Measurements from ENCODE around the gene NHSL2. TPM values are rescaled to one million over a fixed set of nuclear protein-coding genes. Genes with fewer than 3 reads are reported as not detected.

Gene NHSL2
- total and polyA plus RNA-seq, 2 of the 13 experiments (the other 11 are each of a cell fraction or from before 2014, with no cell fraction given): not detected

GRCh38 chrX:72041176-72041575, 130.5 kb downstream of the NHSL2 start:
- ChIA-PET POLR2A (no interaction called here), CTCF (ENCODE audit: low intra/inter-chr PET ratio, low total read pairs) (no interaction called here)
- Histone ChIP-seq H3K4me1 (ENCODE audit: insufficient read depth, low read length) (no peaks in the 10 kb centered on the region), H3K27me3 (ENCODE audit: control insufficient read depth in 1 of 2, insufficient read depth in 2 of 2, low read length in 2 of 2) (no peaks in the 10 kb centered on the region), H3K79me2 (ENCODE audit: insufficient read depth, low read length) (no peaks in the 10 kb centered on the region), H3K9ac (ENCODE audit: insufficient read depth, low read depth, low read length) (no peak overlapping the region), H3K36me3 (replicated peaks in 1 of 2; ENCODE audit: control insufficient read depth in 1 of 2, insufficient read depth in 2 of 2, low read length in 2 of 2) (no peaks in the 10 kb centered on the region), H3K27ac (ENCODE audit: extremely low read length, insufficient read depth, low read length) (no peak overlapping the region), H3K4me3 (replicated peaks in 1 of 3; ENCODE audit: insufficient read depth in 1 of 3, low read depth in 2 of 3, low read length in 3 of 3) (no peak overlapping the region), H4K20me1 (ENCODE audit: insufficient read depth, low read length) (no peaks in the 10 kb centered on the region), H2AFZ (ENCODE audit: low read length) (no peak overlapping the region), H3K9me3 (ENCODE audit: low read length) (no peaks in the 10 kb centered on the region), H3K4me2 (ENCODE audit: low read depth, low read length) (no peak overlapping the region)
- no TSS peak for BruUV-seq (replicated peaks)
- no peak for DNase-seq (ENCODE audit: low spot score)
- in situ Hi-C loops (cut with HindIII; ENCODE audit: extremely low pct_ligation_motif_present, low pct_unique_long_range_greater_than_20kb) (no loop called here), intact Hi-C loops (cut with micrococcal nuclease; ENCODE audit: unreplicated experiment) (no loop called here)
- ATAC-seq: no peak
- 24% methylated on average over 5 of the region's 6 CpGs for WGBS (ENCODE audit: low lambda C conversion rate)
- FAIRE-seq: no peak
- no peak for TF ChIP-seq ZBTB26 (CRISPR knock-in tag; IDR thresholded peaks at IDR 0.05; ENCODE audit: borderline replicate concordance)
- no peak for TF ChIP-seq UBTF (CRISPR knock-in tag; IDR thresholded peaks at IDR 0.05)
- no peak for TF ChIP-seq ZSCAN31 (CRISPR knock-in tag; IDR thresholded peaks at IDR 0.05; ENCODE audit: low read depth)
- no peak for TF ChIP-seq HNF1A (IDR thresholded peaks at IDR 0.05; ENCODE audit: low read depth)
- TF ChIP-seq HNF1A (CRISPR knock-in tag; IDR thresholded peaks at IDR 0.05; ENCODE audit: borderline replicate concordance): no peak
- TF ChIP-seq THAP7 (CRISPR knock-in tag; IDR thresholded peaks at IDR 0.05): no peak
- no peak for TF ChIP-seq ATF7 (IDR thresholded peaks at IDR 0.05)
- no peak for TF ChIP-seq ATF7 (CRISPR knock-in tag; IDR thresholded peaks at IDR 0.05)
- no peak for TF ChIP-seq AHR (CRISPR knock-in tag; IDR thresholded peaks at IDR 0.05)
- TF ChIP-seq SNAPC2 (CRISPR knock-in tag; IDR thresholded peaks at IDR 0.05): no peak
- TF ChIP-seq SATB2 (CRISPR knock-in tag; IDR thresholded peaks at IDR 0.05): no peak
- TF ChIP-seq THRA (CRISPR knock-in tag; IDR thresholded peaks at IDR 0.05; ENCODE audit: borderline replicate concordance): no peak
- TF ChIP-seq HMGA1 (CRISPR knock-in tag; conservative IDR thresholded peaks at IDR 0.05): no peak

Data from HepG2 (cell line).